Ovary (tissue), 9 donors: ENCODE measurements around the gene RNLS. TPM values are rescaled to one million over a fixed set of nuclear protein-coding genes. Genes with fewer than 3 reads are reported as not detected.

Source experiments
- DNase-seq, 5 donors: peaks; one replicate each; pipeline ENCODE4 v3.0.0-alpha.2; 2019 to 2020
- H3K27ac ChIP-seq, 2 donors: fragments of 200-600 bp; one replicate each; pipeline versions ENCODE4 v1.5.1 to v1.8.0; 2019 to 2022
- H3K27me3 ChIP-seq: fragments of 200-600 bp; one replicate; pipeline ENCODE4 v1.8.0; 2022
- H3K36me3 ChIP-seq: fragments of 200-600 bp; sonication (generic); one replicate; pipeline ENCODE4 v1.5.1; 2019
- H3K4me1 ChIP-seq: one replicate; pipeline ENCODE4 v1.8.1; 2013; ENCODE audit warnings: mild to moderate bottlenecking, moderate library complexity; ENCODE audit not compliant: insufficient read depth
- H3K4me3 ChIP-seq: fragments of 200-600 bp; sonication (generic); one replicate; pipeline ENCODE4 v1.5.1; 2017
- H3K9me3 ChIP-seq, 2 donors: fragments of 200-600 bp in 1 of 2; sonication (generic) in 1 of 2; one replicate each; pipeline versions ENCODE4 v1.5.1 to v1.8.1; 2013 to 2019; ENCODE audit warnings: mild to moderate bottlenecking in 1 of 2, moderate library complexity in 1 of 2
- EP300 ChIP-seq: sonication (generic); formaldehyde crosslinking; IDR thresholded peaks from one replicate; pipeline ENCODE4 v1.6.1; 2017; ENCODE audit warnings: antibody characterized with exemption
- POLR2A ChIP-seq: fragments of 450-650 bp; IDR thresholded peaks from one replicate; pipeline ENCODE4 v1.6.1; 2017; ENCODE audit warnings: antibody characterized with exemption, mild to moderate bottlenecking, moderate library complexity
- WGBS, 3 donors: extraction: QIAGEN DNeasy Blood & Tissue Kit in 1 of 3; methylation state at CpG; one replicate each; pipeline versions ENCODE4 v1.1.5 to v1.1.7; 2013 to 2017; 5-methylcytosine and 5-hydroxymethylcytosine counted together
- intact Hi-C, 4 donors: fragments of 100-400 bp; cut with DNase I; formaldehyde crosslinking; loops; one replicate each; pipeline versions ENCODE4 v1.11.0 to v1.15.1; 2022 to 2023
- polyA plus RNA-seq, 2 donors: library from polyadenylated mRNA; stranded (reverse); fragments of 200-250 nt in 1 of 2; fragments of 350-450 nt in 1 of 2; fragmentation: Illumina TruSeq in 1 of 2; extraction: RNeasy Lipid Tissue Mini Kit (QIAGEN cat#74804) in 1 of 2; gene quantifications; one replicate each; pipeline ENCODE4 v1.2.3, GENCODE V29; 2013 to 2014
- small RNA-seq: library from RNA; depleted of rRNA; stranded (forward); fragments of <200 nt; gene quantifications from one replicate; pipeline ENCODE3, GENCODE V24; 2016
- total RNA-seq, 7 donors: library from RNA; depleted of rRNA in 2 of 7; stranded (reverse); fragments of >200 nt in 2 of 7; fragmentation: NEBNext Ultra II Directional in 3 of 7; extraction: Animal tissue kit (Norgen Biotek cat#: 25700) in 3 of 7; gene quantifications; one replicate each; pipeline versions ENCODE4 v1.1.0 to v1.2.4, GENCODE V29; 2016 to 2023
- TF ChIP-seq, protein P1 (sequence below), 3 donors: fragments of 450-650 bp in 2 of 3; fragments of 200-600 bp in 1 of 3; IDR thresholded peaks; one replicate each; pipeline versions ENCODE4 v1.5.1 to v1.8.0; 2016 to 2022; ENCODE audit warnings: antibody characterized with exemption in 3 of 3, mild to moderate bottlenecking in 1 of 3
- donor health status: DM: no; HTN: no; CAD: no; lungs with moderate emphysema.
- donor health status: DM: no; HTN: no; CAD: no.
- donor health status: Bipolar disorder and iron deficiency.
- donor health status: DM: yes; HTN: yes; CAD: no.
- donor health status: DM: no; HTN: no; CAD: no.
- donor health status: DM: yes; HTN: yes; CAD: no.

The RNLS gene
- total and polyA plus RNA-seq, 9 donors, result 7.5 to 21.9 (median 11.8) TPM

DNA sequence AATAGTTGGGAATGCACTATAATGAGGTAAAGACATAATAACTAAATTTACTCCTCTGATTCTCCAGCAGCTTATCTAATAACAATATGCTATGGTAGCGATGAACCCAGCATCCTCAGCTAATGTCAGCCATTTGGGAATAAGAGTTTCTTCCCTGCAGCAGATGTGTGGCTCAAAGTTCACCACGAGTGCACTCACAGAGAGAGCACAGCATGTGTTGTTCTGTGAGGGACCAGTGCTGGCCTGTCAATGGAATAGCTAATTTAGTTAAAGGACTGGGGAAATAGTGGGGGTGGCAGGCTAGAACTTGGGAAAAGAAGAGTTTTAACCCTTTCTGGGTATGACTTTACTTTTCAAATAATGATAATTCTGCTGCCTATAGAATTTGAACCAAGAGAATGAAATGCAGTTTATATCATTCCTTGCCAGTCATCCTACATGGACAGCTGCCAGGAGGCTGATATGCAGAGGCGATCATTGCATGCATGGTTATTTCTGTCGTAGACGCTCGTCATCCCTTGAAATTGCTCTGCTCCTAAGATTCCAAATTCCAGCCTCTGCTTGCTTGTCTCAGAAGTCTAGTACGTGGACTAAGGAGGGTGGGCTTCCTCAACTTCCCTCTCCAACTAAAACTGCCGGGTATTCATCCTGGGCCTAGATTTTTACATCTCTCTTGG lies 355.6 kb downstream of the RNLS start:
- no peak overlapping the region for H3K27ac ChIP-seq
- DNase-seq, result no peak

GRCh38 chr10:88226891-88227290 lies 356.2 kb downstream of the RNLS start:
- DNase-seq, result no peak
- Histone ChIP-seq H3K27me3 (no peaks in the 10 kb centered on the region), H3K4me3 (no peak overlapping the region), H3K4me1 (peaks cover 14% of the 10 kb centered on the region), H3K27ac (no peak overlapping the region), H3K9me3 (no peaks in the 10 kb centered on the region), H3K36me3 (no peaks in the 10 kb centered on the region)
- intact Hi-C loops, result no loop called here
- 84 to 98% (median 91%) methylated on average over 1 of the region's 1 CpG for WGBS, 3 donors
- TF ChIP-seq, protein P1, sequence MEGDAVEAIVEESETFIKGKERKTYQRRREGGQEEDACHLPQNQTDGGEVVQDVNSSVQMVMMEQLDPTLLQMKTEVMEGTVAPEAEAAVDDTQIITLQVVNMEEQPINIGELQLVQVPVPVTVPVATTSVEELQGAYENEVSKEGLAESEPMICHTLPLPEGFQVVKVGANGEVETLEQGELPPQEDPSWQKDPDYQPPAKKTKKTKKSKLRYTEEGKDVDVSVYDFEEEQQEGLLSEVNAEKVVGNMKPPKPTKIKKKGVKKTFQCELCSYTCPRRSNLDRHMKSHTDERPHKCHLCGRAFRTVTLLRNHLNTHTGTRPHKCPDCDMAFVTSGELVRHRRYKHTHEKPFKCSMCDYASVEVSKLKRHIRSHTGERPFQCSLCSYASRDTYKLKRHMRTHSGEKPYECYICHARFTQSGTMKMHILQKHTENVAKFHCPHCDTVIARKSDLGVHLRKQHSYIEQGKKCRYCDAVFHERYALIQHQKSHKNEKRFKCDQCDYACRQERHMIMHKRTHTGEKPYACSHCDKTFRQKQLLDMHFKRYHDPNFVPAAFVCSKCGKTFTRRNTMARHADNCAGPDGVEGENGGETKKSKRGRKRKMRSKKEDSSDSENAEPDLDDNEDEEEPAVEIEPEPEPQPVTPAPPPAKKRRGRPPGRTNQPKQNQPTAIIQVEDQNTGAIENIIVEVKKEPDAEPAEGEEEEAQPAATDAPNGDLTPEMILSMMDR (IDR thresholded peaks at IDR 0.05), result no peak
- TF ChIP-seq EP300 (no peak), POLR2A (no peak)

More for the DNA sequence above, 355.6 kb downstream of the RNLS start:
- no peaks in the 10 kb centered on the region for H3K27me3 ChIP-seq
- TF ChIP-seq, protein P1 (IDR thresholded peaks at IDR 0.05), result no peak
- TF ChIP-seq POLR2A (no peak), EP300 (no peak)
- H3K36me3 ChIP-seq, result no peaks in the 10 kb centered on the region
- intact Hi-C loops, result no loop called here
- H3K4me1 ChIP-seq, result peaks cover 16% of the 10 kb centered on the region
- no peak overlapping the region for H3K4me3 ChIP-seq
- no peaks in the 10 kb centered on the region for H3K9me3 ChIP-seq
- WGBS, 3 donors, result 74 to 75% (median 74%) methylated on average over 8 of the region's 8 CpGs

DNA sequence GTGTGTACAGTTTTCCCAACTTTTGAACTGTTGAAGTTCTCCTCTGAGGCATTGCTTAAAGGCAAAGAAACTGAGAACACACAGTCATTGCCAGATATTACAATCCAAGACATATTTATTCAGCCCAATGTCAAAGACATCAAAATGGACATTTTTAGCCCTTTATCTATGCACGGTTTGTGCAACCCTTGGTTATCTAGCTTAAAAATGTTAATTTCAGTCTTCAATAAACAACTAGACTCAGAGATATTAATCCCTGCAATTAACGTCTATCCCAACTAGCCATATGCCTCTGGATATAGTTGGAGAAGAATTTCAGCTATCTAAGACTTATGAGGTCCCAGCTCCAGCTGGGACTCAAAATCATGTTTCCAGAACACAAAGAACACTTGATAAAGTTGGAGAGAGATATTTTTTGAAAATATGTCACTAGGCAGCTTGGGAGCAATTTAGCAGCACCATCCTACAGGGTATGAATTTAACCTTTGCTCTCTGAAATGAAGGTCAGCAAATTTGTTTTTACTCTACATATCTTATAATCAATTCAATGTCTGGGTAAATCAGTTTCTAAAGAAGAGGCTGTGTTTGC lies 357.0 kb downstream of the RNLS start:
- Histone ChIP-seq H3K27me3 (no peaks in the 10 kb centered on the region), H3K36me3 (no peaks in the 10 kb centered on the region), H3K4me1 (peaks cover 14% of the 10 kb centered on the region), H3K4me3 (no peak overlapping the region), H3K27ac (no peak overlapping the region), H3K9me3 (no peaks in the 10 kb centered on the region)
- intact Hi-C loops, result no loop called here
- no peak for TF ChIP-seq POLR2A
- no peak for TF ChIP-seq EP300
- 7 to 12% (median 9%) methylated on average over 2 of the region's 2 CpGs for WGBS, 3 donors
- DNase-seq, result no peak

Small RNAs within 50 kb of the gene (small RNA-seq; reads per million reads assigned to genes)
- gene AL353149.1 (not detected), gene RF00019 (not detected)

Other genes with a start within 250 kb of the RNLS start
- gene LIPJ, start 3.4 kb upstream of the RNLS start, total RNA-seq, result under 1 TPM; 0.08 to 0.25 (median 0.20) TPM
- not detected for gene LIPJ, start 3.4 kb upstream of the RNLS start, polyA plus RNA-seq
- not detected for gene LIPF, start 81.1 kb upstream of the RNLS start, total RNA-seq
- gene LIPF, start 81.1 kb upstream of the RNLS start, polyA plus RNA-seq, result under 1 TPM in 1 of 2 donors, not detected in 1; 0.75 TPM
- gene LIPK, start 122.9 kb upstream of the RNLS start, total RNA-seq, result not detected
- not detected for gene LIPK, start 122.9 kb upstream of the RNLS start, polyA plus RNA-seq
- gene LIPN, start 176.7 kb upstream of the RNLS start, total RNA-seq, result not detected
- not detected for gene LIPN, start 176.7 kb upstream of the RNLS start, polyA plus RNA-seq
- not detected for gene LIPM, start 219.4 kb upstream of the RNLS start, total RNA-seq
- not detected for gene LIPM, start 219.4 kb upstream of the RNLS start, polyA plus RNA-seq